ENCODE measurements around the gene HPN. TPM values are rescaled to one million over a fixed set of nuclear protein-coding genes. Genes with fewer than 3 reads are reported as not detected.

HPN gene
- total RNA-seq, 1 donor from 2014 or later, result 28.1 TPM

GRCh38 chr19:35073941-35074340 lies 32.4 kb downstream of the HPN start:
- TF ChIP-seq CTCF (IDR thresholded peaks at IDR 0.05), result no peak
- no peaks in the 10 kb centered on the region for H3K4me1 ChIP-seq
- no peak overlapping the region for H3K27ac ChIP-seq
- ATAC-seq, result no peak
- intact Hi-C loops (cut with DNase I), result no loop called here
- no peaks in the 10 kb centered on the region for H3K36me3 ChIP-seq
- peak; percentile 39 for DNase-seq
- H3K4me3 ChIP-seq, result no peak overlapping the region
- peaks cover 3% of the 10 kb centered on the region for H3K9me3 ChIP-seq
- no peaks in the 10 kb centered on the region for H3K27me3 ChIP-seq (ENCODE audit: low read depth)

GRCh38 chr19:35074426-35075201 lies 33.1 kb downstream of the HPN start:
- Histone ChIP-seq H3K4me3 (no peak overlapping the region), H3K27ac (no peak overlapping the region), H3K9me3 (peaks cover 3% of the 10 kb centered on the region), H3K27me3 (ENCODE audit: low read depth) (no peaks in the 10 kb centered on the region), H3K4me1 (no peaks in the 10 kb centered on the region), H3K36me3 (no peaks in the 10 kb centered on the region)
- DNase-seq (peak; percentile 34), ATAC-seq (peak in 1 of 2 donors; percentile 29)
- TF ChIP-seq CTCF (IDR thresholded peaks at IDR 0.05), result no peak
- intact Hi-C loops (cut with DNase I), result no loop called here

GRCh38 chr19:35075202-35076025 lies 33.9 kb downstream of the HPN start:
- TF ChIP-seq CTCF (IDR thresholded peaks at IDR 0.05), result no peak
- intact Hi-C loops (cut with DNase I), result no loop called here
- DNase-seq (peak; percentile 44), ATAC-seq (peak in 1 of 2 donors; percentile 20)
- H3K4me3 ChIP-seq, result no peak overlapping the region
- H3K36me3 ChIP-seq, result no peaks in the 10 kb centered on the region
- no peak overlapping the region for H3K27ac ChIP-seq
- H3K27me3 ChIP-seq (ENCODE audit: low read depth), result no peaks in the 10 kb centered on the region
- H3K4me1 ChIP-seq, result no peaks in the 10 kb centered on the region
- H3K9me3 ChIP-seq, result peaks cover 2% of the 10 kb centered on the region

- H3K4me3 ChIP-seq, result no peak overlapping the region
- H3K27me3 ChIP-seq (ENCODE audit: low read depth), result no peaks in the 10 kb centered on the region
- DNase-seq, result peak; percentile 24
- peak in 1 of 2 donors; percentile 6 for ATAC-seq
- no peak overlapping the region for H3K27ac ChIP-seq
- no peaks in the 10 kb centered on the region for H3K36me3 ChIP-seq
- no peaks in the 10 kb centered on the region for H3K4me1 ChIP-seq
- no peaks in the 10 kb centered on the region for H3K9me3 ChIP-seq
- intact Hi-C loops (cut with DNase I), result no loop called here
- TF ChIP-seq CTCF (IDR thresholded peaks at IDR 0.05), result no peak
Observed at GRCh38 chr19:35076026-35076370, 34.5 kb downstream of the HPN start.

- Histone ChIP-seq H3K4me3 (no peak overlapping the region), H3K36me3 (no peaks in the 10 kb centered on the region), H3K4me1 (no peaks in the 10 kb centered on the region), H3K27me3 (ENCODE audit: low read depth) (no peaks in the 10 kb centered on the region), H3K9me3 (no peaks in the 10 kb centered on the region), H3K27ac (no peak overlapping the region)
- peak; percentile 25 for DNase-seq
- no peak for ATAC-seq
- TF ChIP-seq CTCF (IDR thresholded peaks at IDR 0.05), result no peak
- intact Hi-C loops (cut with DNase I), result no loop called here
Observed at GRCh38 chr19:35076657-35077056, 35.1 kb downstream of the HPN start.
